ENCODE data around the gene PRKAG1.

DNA sequence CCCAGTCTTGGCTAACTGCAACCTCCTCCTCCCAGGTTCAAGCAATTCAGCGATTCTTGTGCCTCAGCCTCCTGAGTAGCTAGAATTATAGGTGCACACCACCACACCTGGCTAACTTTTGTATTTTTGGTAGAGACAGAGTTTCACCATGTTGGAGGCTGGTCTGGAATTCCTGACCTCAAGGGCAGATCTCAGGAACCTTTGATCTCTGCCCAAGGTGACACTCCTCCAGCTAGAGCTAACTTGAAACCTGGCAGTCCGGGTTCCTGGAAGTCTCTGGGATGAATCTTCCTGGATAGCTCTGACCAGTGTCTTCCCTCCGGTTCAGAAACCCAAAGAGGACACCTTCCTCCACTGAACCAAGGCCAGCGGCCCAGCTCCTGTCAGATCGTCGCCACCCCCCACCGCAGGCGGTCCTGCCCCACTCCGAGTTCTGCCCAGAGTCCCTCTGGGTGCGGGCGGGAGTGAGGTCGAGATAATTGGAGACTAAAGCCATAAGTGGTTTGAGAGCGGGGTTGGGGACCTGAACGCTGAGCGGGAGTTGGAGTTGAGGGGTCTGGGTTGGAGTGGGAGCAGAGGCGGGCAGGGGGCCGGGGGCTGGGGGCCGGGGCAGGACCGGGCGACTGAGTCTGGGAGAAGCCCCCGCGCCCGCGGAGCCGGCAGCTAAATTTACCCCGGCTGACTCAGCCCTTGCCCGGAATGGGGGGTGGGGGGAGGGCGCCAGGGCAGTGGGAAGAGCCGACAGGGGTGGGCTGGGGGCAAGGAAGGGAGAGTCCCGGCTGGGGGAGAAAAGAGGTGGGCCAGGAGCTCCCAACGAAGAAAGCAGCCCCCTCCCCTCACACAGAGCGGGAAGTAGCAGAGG lies 24.1 kb downstream of the PRKAG1 start:
- TF ChIP-seq, protein P1, sequence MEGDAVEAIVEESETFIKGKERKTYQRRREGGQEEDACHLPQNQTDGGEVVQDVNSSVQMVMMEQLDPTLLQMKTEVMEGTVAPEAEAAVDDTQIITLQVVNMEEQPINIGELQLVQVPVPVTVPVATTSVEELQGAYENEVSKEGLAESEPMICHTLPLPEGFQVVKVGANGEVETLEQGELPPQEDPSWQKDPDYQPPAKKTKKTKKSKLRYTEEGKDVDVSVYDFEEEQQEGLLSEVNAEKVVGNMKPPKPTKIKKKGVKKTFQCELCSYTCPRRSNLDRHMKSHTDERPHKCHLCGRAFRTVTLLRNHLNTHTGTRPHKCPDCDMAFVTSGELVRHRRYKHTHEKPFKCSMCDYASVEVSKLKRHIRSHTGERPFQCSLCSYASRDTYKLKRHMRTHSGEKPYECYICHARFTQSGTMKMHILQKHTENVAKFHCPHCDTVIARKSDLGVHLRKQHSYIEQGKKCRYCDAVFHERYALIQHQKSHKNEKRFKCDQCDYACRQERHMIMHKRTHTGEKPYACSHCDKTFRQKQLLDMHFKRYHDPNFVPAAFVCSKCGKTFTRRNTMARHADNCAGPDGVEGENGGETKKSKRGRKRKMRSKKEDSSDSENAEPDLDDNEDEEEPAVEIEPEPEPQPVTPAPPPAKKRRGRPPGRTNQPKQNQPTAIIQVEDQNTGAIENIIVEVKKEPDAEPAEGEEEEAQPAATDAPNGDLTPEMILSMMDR (IDR thresholded peaks at IDR 0.05), result no peak
- TF ChIP-seq POLR2A (IDR thresholded peaks at IDR 0.05), result no peak

All from Peyer's patch (tissue), 4 donors.